Posterior cingulate gyrus (tissue), 11 donors: ENCODE data around the gene SCRN2.

Experiments
- DNase-seq, 10 donors: peaks; one replicate each; pipeline versions ENCODE4 v3.0.0 to v3.0.0-alpha.2; 2020 to 2021; ENCODE audit warnings: mixed read lengths in 3 of 10
- intact Hi-C: fragments of 100-400 bp; cut with DNase I; formaldehyde crosslinking; loops from one replicate; pipeline ENCODE4 v1.15.1; 2023

Gene SCRN2

DNA sequence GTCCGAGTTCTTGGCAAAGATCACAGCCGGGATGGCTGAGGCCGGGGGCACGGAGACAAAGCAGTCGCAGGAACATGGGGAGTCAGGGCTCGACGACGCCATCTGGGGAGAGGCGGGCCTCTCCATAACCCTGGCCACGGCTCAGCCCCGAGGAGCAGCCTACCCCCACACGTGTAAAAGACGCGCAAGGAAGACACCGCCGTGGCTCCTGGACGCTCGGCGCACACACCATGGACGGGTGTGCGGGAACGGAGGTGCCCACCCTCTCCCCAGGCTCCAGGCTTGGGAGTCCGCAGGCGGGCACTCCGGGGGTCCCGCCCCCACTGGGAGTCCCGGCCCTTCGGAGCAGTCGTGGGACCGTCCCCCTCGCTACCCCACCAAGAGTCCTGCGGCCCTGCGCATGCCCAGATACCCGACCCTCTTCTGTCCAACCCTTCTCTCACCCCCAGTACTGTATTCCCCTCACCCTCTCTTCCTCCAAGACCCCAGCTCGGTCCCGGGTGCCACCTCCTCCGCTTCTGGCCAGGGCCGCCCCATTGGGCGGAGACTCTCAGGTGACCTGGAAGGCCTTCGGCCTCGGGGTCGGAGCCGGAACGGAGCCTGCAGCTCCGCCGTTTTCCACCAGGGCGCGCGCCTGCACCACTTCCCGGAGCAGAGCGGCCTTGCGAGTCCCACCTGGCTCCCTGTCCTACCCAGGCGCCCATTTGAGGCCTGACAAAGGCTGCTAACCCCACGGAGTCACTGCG lies at the start of gene SCRN2:
Gene SCRN2 (minus strand): TSS at position 532 of the 746 bp plus-strand sequence. CDS start 430 bp downstream, at position 102.
- peak; percentile 77 to 98 (median 87) for DNase-seq
- intact Hi-C loops, result loop anchor here (1.0 to 10.0 kb wide), 3 partner anchors 49 to 181 kb away; partner anchors contain the start of gene CDK5RAP3

DNA sequence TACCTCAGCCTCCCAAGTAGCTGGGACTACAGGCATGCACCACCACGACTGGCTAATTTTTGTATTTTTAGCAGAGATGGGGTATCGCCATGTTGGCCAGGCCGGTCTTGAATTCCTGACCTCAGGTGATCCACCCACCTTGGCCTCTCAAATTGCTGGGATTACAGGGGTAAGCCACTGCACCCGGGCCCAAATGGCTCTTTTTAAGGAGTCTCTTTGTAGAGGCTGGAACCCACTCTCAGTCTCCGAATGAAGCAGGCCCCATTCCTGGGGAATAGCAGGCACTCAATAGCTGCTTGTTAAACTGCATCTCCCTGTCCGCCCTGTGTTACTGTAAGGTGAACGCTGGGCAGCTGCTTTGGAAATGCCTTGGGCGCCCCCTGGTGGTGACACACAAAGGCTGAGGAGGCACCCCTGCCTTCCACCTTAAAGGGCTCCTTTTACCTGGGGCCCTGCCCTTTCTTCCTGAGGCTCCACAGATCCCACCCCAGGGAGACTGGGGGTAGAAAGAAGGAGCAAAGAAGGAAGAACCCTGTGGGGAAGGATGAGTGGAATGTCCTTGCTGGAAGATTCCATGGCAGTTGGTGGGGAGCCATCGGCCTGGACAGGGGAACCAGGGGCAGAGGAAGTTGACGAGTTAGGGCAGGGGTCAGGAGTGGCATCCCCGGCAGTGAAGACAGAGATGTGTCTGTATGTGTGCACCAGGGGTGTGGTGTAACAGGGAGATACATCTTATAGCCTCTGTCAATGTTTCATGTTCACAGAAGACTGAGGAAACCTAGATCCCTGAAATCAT lies 48.9 kb upstream of the SCRN2 start:
- DNase-seq, result peak; percentile 72 to 97 (median 90)
- intact Hi-C loops, result loop anchor here (1.0 kb wide), 1 partner anchor 49 kb away; the partner anchor contains the start of gene SCRN2

DNA sequence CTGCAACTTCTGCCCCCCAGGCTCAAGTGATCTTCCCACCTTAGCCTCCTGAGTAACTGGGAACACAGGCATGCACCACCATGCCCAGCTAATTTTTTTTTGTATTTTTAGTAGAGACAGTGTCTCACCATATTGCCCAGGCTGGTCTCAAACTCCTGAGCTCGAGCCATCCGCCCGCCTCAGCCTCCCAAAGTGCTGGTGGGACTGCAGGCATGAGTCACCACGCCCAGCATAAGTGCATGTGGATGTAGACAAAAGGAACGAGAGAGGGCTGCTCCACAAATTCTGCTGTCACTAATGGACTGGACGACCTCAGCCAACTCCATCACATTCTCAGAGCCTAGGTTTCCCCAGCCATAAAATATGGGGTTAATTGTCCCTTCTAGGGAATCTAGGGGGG lies 47.2 kb upstream of the SCRN2 start:
- intact Hi-C loops, result no loop called here
- peak in 1 of 10 donors; percentile 45 for DNase-seq

DNA sequence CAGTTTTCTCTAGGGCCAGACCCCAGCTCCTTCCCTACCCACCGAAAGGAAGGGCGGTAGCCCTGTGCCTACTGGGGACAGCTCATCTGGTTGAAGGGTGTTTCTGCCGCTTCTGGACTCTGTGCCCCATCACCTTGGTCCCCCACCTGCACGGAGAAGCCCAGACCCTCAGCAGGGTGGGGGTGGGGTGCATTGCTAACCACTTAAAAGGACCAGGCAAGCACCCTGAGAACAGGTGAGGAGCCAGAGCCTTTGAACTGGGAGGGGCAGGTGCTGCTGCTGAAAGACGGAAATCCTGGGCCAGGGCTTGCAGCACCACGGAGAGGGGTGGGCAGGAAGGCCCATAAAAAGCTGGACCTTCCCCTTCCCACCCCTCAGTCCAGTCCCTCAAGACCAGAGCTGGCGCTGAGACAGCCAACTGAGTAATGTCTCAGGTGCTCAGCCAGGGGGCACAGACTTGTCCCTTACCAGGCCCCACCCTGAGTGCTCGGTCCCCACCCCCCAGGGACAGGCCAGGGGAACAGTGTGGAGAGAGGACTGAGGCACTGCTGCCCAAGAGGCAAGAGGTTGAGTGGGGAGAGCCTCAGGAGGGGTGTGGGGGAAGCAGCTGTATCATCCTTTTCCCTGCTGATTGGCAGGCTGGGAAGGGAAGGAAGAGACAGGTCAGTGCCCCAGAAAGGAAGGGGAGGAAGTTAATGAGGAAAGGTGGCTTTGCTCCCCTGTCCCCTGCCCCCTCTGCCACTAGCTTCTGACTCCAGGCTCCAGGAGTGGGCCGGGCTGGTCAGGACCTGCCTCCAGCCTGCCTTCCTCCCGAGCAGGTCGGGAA lies 44.0 kb upstream of the SCRN2 start:
- intact Hi-C loops, result no loop called here
- DNase-seq, result peak in 1 of 10 donors; percentile 56

DNA sequence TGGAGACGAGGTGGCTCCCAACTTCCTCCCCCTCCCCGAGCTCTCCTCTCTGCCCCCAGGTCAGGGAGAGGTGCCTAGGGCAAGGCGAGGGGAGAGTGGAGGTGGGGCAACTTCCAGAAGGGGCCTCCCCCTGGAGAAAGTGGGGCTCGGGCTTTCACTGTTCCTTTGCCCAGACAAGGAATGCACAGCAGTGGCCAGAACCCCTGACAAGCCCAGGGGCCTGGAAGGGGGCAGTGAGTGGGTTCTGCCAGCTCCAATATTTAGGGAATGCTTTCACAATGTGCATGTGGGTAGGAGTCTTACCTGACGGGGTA lies 43.3 kb upstream of the SCRN2 start:
- peak in 1 of 10 donors; percentile 70 for DNase-seq
- intact Hi-C loops, result no loop called here

- intact Hi-C loops, result no loop called here
- peak in 2 of 10 donors; percentile 26 to 58 for DNase-seq
These were observed 42.7 kb upstream of the SCRN2 start for GRCh38 chr17:47883589-47884426.

DNA sequence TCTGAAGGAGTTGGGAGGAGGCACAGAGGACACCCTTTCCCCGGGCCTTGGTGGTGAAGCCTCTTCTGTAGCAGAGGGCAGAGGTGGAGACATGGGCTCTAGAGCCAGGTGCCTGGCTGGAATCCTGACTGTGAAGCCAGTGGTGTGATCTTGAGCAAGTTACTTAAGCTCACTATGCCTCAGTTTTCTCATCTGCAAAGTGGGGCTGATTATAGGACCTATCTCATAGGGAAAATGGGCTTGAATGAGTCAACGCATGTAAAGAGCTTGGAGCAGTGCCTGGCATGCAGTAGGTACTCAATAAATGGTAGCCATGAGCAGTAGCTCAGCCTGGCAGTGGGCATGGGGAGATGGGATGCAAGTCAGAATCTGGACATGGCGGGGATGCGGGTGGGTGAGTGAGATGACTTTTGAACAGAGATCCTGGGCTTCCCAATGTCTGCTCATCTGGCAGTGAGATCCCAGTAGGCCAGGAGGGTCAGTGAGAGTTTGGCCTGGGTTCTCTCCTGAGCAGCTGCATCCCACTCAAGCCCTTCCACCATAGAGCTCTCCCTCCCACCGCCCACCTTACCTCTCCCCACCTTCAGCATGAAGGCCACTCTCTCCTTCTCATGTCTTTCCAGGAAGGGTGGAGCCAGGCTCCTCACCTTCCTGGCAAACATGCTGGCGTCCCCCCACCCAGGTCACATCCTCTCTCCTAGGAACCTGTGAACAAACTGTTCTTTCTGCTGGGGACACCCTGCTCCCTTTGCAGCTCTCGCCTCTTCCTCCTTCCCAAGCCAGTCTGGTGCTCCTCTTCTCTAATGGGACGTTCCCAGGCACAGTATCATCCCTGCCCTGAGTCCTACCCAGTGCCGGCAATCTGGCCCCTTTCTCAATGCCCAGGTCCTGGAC lies 41.9 kb upstream of the SCRN2 start:
- intact Hi-C loops, result no loop called here
- DNase-seq, result peak in 2 of 10 donors; percentile 13 to 59

GRCh38 chr17:47882247-47882646 lies 41.2 kb upstream of the SCRN2 start:
- peak in 1 of 10 donors; percentile 19 for DNase-seq
- intact Hi-C loops, result no loop called here

DNA sequence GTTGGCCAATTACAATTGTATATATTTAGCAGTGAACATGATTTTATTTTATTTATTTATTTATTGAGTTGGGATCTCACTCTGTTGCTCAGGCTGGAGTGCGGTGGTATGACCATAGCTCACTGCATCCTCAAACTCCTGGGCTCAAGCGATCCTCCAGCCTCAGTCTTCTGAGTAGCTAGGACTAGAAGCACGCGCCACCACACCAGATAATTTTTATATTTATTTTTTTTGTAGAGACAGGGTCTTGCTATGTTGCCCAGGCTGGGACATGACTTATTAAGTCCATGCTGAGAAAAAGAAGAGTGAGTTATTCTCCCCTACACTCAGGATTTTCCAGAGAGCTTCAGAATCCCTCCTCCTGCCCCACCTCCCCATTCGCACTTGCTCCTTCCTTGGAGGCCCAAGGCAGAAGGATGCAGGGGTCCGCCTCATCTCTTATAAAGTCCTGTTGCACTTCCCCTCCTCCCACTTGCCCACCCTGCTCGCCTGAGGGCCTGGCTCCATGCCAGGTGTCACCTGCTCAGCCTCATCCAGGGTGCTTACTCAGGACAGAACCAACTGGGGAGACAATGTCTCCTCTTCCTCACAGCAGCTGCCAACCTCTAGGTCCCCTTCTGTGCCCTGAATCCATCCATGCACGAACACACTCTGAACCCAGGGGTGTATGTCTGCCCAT lies 38.8 kb upstream of the SCRN2 start:
- peak in 2 of 10 donors; percentile 62 to 64 for DNase-seq
- intact Hi-C loops, result no loop called here

DNA sequence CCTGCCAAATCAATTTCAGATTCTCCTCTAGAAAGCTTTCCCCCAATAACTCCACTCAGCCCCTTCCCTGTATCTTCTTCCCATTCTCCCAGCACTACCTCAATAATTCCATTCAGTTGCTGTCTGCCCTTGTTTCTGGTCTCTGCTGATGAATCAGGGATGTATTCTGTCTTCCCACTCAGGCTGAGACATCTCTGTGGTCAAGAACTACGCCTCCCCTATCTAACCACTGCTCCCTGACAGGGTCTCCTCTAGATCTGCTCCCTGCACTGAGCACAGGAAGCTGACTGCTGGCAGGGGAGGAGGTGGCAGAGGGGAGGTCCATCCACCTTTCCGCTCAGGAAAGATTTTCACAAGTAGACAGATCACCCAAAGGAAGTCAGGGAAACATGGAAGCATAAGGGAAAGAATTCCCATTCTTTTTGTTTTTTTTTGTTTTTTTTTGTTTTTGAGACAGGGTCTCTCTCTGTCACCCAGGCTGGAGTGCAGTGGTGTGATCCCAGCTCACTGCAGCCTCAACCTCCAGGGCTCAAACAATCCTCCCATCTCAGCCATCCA lies 38.0 kb upstream of the SCRN2 start:
- peak in 1 of 10 donors; percentile 28 for DNase-seq
- intact Hi-C loops, result no loop called here

- intact Hi-C loops, result no loop called here
- DNase-seq, result peak in 1 of 10 donors; percentile 40
These were observed 37.3 kb upstream of the SCRN2 start for GRCh38 chr17:47878203-47879027.

DNA sequence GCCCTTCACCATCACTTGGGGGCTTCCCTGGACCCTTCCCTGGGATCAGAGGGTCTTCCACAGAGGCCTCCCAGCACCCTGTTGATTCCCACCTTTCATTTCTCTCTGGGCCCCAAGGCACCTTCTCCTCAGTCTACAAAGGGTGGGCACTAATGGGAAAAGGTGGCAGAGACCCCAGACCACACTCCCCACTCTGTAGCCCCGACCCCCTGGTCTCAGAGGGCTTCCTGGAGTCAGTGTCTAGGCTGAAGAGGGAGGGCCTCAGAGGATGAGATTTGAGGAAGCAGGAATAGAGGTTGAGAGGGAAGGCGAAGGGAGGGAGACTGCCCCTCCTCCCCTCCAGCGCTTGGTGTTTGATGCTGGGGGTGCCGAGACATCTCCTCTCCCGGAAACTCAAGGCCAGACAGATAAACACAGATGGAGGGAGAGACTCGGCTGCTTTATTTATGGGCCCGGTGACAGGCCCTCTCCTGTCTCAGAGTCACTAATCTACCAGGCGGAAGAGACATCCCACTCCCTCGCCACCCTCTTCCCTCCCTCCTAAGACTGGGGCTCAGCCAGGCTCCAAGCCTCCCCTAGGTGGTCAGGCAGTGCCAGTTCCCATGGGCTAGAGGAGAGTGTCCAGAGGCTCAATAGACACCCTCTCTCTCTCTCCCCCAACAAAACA lies 36.4 kb upstream of the SCRN2 start:
- peak in 1 of 10 donors; percentile 26 for DNase-seq
- intact Hi-C loops, result no loop called here

DNA sequence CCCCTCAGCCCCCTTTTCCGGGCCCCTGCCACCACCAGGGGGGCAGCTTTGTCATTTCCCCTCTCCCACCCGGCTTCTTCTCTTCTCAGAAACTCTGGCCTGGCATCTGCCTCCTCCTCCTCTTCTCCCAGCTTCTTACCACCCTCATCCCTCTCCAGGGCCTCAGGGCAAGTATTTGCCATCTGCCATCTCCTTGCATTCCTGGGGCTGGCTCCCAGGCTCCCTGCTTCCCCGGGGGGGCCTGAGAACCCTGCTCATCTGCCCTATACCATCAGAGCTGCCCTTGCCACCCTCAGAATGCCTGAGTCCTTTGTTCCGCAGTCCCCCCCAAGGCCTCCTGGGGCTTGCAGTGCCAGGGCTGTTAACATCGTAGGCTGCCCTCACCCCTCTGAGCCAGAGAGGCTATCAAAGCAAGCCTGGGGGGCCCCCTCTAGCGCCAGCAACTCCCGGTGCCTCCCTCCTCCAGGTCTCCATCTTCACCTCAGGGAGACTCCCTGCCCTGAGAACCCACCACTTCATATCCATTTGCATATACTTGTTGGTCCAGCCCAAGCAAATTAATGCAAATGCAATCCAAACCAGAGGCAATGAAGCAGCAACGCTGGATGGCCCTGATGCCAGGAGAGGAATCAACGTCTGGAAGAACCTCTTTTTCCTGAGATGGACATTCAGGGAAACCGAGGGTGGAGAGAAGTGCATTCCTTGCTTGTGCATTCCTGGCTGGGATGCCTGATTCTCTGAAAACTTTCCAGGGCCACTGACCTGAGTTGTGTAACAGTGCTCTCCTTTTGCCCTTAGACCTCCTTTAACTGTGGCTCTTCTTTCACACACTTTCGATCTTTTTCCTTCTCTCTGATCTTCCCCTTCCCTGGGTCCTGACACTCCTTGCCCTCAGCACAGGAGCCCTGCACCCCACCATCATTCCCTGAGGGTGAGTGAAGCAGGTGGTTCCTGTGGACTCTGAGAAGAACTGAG lies 34.2 kb upstream of the SCRN2 start:
- intact Hi-C loops, result no loop called here
- peak in 1 of 10 donors; percentile 25 for DNase-seq

DNA sequence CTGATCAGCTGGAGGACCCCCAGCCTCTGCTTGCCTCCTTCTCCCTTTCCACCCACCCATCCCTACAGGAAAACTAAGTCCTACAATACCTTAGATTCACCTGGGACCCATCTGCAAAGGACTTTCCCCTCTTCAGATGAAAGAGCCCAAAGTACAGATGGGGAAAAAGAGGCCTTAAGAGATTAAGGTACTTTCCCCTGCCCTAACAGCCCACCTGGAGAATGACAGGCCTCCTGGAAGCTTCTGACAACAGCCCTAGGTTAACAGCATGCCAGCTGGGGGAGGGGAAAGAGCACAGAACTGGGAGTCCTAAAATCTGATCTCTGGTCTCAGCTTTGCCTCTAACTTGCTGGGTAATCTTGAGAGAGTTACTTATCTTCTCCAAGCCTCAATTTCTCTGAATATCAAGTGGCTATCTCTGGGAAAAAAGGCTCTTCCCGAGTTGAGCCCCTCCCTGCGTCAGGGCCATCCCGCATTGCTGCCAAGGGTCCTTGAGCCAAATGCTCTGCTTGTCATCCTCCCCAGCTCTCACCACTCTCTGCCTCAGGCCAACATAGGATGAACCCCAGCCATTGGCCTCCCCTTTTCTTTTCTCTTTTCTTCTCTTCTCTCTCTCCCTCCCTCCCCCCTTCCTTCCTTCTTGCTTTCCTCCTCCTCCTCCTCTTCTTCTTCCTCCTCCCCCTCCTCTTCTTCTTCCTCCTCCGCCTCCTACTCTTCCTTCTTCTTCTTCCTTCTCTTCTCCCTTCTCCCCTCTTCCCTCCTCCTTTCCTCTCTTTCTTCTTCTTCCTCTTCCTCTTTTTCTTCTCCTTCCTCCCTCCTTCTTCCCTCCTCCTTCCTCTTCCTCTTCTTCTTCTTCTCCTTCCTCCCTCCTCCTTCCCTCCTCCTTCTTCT lies 32.4 kb upstream of the SCRN2 start:
- intact Hi-C loops, result no loop called here
- no peak for DNase-seq
